Neural cell (in vitro differentiated cells): ENCODE results near the gene ADARB2. TPM values are rescaled to one million over a fixed set of nuclear protein-coding genes. Genes with fewer than 3 reads are reported as not detected.
"Not testable (repeated sequence)": the region's sequence is repeated elsewhere in the genome, so short reads cannot be mapped to it uniquely, and the experiment has no call there.

Source experiments
- H2AFZ ChIP-seq: fragments of 200-600, 300-800 bp; sonication (generic), shearing (Covaris generic); 2 replicates; pipeline ENCODE4 v1.6.0; 2014; ENCODE audit warnings: low read depth, mild to moderate bottlenecking, antibody characterized with exemption, low read length, moderate library complexity
- H3F3A ChIP-seq: fragments of 200-600 bp; shearing (Covaris generic); 2 replicates; pipeline ENCODE4 v1.6.1; 2016; ENCODE audit warnings: mild to moderate bottlenecking, moderate library complexity, mixed read lengths, antibody characterized with exemption, low read length; ENCODE audit not compliant: insufficient read depth, poor library complexity, severe bottlenecking
- H3K27ac ChIP-seq: fragments of 200-600, 300-800 bp; sonication (generic), shearing (Covaris generic); 2 replicates; pipeline ENCODE4 v1.5.1; 2014; ENCODE audit warnings: mild to moderate bottlenecking, low read length, moderate library complexity
- H3K27me3 ChIP-seq: fragments of 300-800, 200-600 bp; sonication (generic), shearing (Covaris generic); 2 replicates; pipeline ENCODE4 v1.6.0; 2014; ENCODE audit warnings: mild to moderate bottlenecking, low read depth, low read length, moderate library complexity; ENCODE audit not compliant: insufficient read depth
- H3K36me3 ChIP-seq: fragments of 300-800, 200-600 bp; sonication (generic), shearing (Covaris generic); 2 replicates; pipeline ENCODE4 v1.5.1; 2014; ENCODE audit warnings: mild to moderate bottlenecking, antibody characterized with exemption, low read length, moderate library complexity; ENCODE audit not compliant: insufficient read depth
- H3K4me2 ChIP-seq: fragments of 300-800, 200-600 bp; sonication (generic), shearing (Covaris generic); 2 replicates; pipeline ENCODE4 v1.6.0; 2014; ENCODE audit warnings: mild to moderate bottlenecking, low read length
- H3K4me3 ChIP-seq: fragments of 300-800, 200-600 bp; sonication (generic), shearing (Covaris generic); 2 replicates; pipeline ENCODE4 v1.5.1; 2014; ENCODE audit warnings: mild to moderate bottlenecking, low read length, moderate library complexity
- H3K79me2 ChIP-seq: fragments of 200-600 bp; shearing (Covaris generic); replicated peaks from 2 replicates; pipeline ENCODE4 v1.6.0; 2014; ENCODE audit warnings: mild to moderate bottlenecking, low read length, moderate library complexity; ENCODE audit not compliant: insufficient read depth
- H3K9ac ChIP-seq: fragments of 300-800, 200-600 bp; sonication (generic), shearing (Covaris generic); 2 replicates; pipeline ENCODE4 v1.6.1; 2016; ENCODE audit warnings: mild to moderate bottlenecking, low read length, mixed read lengths
- H3K9me2 ChIP-seq: fragments of 200-600 bp; shearing (Covaris generic); 2 replicates; pipeline ENCODE4 v1.6.1; 2016; ENCODE audit warnings: mild to moderate bottlenecking, low read length, mixed read lengths; ENCODE audit not compliant: insufficient read depth
- H3K9me3 ChIP-seq: fragments of 200-600, 300-800 bp; sonication (generic), shearing (Covaris generic); 2 replicates; pipeline ENCODE4 v1.6.1; 2016; ENCODE audit warnings: mild to moderate bottlenecking, mixed run types, low read length, moderate library complexity, mixed read lengths
- H4K20me1 ChIP-seq: fragments of 200-600 bp; shearing (Covaris generic); 2 replicates; pipeline ENCODE4 v1.6.1; 2016; ENCODE audit warnings: mild to moderate bottlenecking, mixed run types; ENCODE audit not compliant: insufficient read depth
- CTCF ChIP-seq: fragments of 450-650 bp; IDR thresholded peaks from 2 replicates; pipeline ENCODE4 v1.5.1; 2014; ENCODE audit warnings: antibody characterized with exemption, mild to moderate bottlenecking, moderate library complexity; ENCODE audit not compliant: poor library complexity, severe bottlenecking
- EP300 ChIP-seq: fragments of 450-650 bp; conservative IDR thresholded peaks from 2 replicates; pipeline ENCODE4 v1.6.1; 2014; ENCODE audit warnings: antibody characterized with exemption, mild to moderate bottlenecking, moderate library complexity; ENCODE audit not compliant: poor library complexity, severe bottlenecking
- EZH2 ChIP-seq: fragments of 200-600, 300-800 bp; shearing (Covaris generic), sonication (generic); IDR thresholded peaks from 2 replicates; pipeline ENCODE4 v1.6.1; 2014; ENCODE audit warnings: antibody characterized with exemption, low read length, borderline replicate concordance, mild to moderate bottlenecking; ENCODE audit not compliant: insufficient read depth, poor library complexity, severe bottlenecking
- MXI1 ChIP-seq: fragments of 450-650 bp; conservative IDR thresholded peaks from 2 replicates; pipeline ENCODE4 v1.6.1; 2014; ENCODE audit warnings: antibody characterized with exemption, mild to moderate bottlenecking; ENCODE audit not compliant: poor library complexity, severe bottlenecking
- POLR2AphosphoS5 ChIP-seq: IDR thresholded peaks from 2 replicates; pipeline ENCODE4 v1.6.1; 2012
- RAD21 ChIP-seq: fragments of 450-650 bp; conservative IDR thresholded peaks from 2 replicates; pipeline ENCODE4 v1.6.1; 2014; ENCODE audit warnings: antibody characterized with exemption, mild to moderate bottlenecking, moderate library complexity
- SMC3 ChIP-seq: fragments of 450-650 bp; conservative IDR thresholded peaks from 2 replicates; pipeline ENCODE4 v1.6.1; 2014; ENCODE audit warnings: antibody characterized with exemption, mild to moderate bottlenecking, moderate library complexity; ENCODE audit not compliant: poor library complexity
- TAF1 ChIP-seq: IDR thresholded peaks from 2 replicates; pipeline ENCODE4 v1.6.1; 2012; ENCODE audit warnings: low read depth
- polyA plus RNA-seq: library from polyadenylated mRNA; depleted of rRNA; stranded (reverse); fragments of >200 nt; gene quantifications from 2 replicates; pipeline ENCODE4 v1.2.3, GENCODE V29; 2014
- TF ChIP-seq, protein P1 (sequence below): IDR thresholded peaks from 2 replicates; pipeline ENCODE4 v1.6.1; 2012; ENCODE audit warnings: borderline replicate concordance

ADARB2 gene
- polyA plus RNA-seq, 1 donor from 2014 or later: 3.6 TPM

DNA sequence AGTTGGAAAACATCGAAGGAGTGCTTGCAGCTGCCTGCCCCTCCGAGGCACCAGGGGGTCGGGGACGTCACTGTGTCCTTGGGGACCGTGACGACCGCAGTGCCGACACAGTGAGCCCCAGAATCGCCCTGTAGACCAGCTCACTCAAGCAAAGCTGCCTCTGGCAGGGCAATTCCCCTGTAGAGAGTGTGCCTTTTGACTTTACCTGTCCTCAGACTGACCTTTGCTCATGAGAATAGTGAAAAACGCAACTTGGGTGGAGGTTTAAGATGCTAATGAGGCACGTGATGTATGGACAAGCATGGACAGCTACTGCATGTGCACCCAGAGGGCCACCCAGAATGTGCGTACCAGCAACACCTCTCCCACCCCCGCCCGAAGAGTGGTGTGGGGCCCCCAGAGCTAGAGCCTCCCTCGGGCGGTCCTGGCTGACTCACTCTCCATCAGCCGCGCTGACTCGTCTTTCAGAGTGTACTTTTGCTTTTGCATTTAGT lies 271.9 kb downstream of the ADARB2 start:
- TF ChIP-seq, protein P1, sequence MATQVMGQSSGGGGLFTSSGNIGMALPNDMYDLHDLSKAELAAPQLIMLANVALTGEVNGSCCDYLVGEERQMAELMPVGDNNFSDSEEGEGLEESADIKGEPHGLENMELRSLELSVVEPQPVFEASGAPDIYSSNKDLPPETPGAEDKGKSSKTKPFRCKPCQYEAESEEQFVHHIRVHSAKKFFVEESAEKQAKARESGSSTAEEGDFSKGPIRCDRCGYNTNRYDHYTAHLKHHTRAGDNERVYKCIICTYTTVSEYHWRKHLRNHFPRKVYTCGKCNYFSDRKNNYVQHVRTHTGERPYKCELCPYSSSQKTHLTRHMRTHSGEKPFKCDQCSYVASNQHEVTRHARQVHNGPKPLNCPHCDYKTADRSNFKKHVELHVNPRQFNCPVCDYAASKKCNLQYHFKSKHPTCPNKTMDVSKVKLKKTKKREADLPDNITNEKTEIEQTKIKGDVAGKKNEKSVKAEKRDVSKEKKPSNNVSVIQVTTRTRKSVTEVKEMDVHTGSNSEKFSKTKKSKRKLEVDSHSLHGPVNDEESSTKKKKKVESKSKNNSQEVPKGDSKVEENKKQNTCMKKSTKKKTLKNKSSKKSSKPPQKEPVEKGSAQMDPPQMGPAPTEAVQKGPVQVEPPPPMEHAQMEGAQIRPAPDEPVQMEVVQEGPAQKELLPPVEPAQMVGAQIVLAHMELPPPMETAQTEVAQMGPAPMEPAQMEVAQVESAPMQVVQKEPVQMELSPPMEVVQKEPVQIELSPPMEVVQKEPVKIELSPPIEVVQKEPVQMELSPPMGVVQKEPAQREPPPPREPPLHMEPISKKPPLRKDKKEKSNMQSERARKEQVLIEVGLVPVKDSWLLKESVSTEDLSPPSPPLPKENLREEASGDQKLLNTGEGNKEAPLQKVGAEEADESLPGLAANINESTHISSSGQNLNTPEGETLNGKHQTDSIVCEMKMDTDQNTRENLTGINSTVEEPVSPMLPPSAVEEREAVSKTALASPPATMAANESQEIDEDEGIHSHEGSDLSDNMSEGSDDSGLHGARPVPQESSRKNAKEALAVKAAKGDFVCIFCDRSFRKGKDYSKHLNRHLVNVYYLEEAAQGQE: no peak
- TF ChIP-seq EP300 (no peak), TAF1 (no peak), CTCF (no peak), POLR2AphosphoS5 (no peak), EZH2 (no peak)
- Histone ChIP-seq H3F3A (peaks cover 3% of the 10 kb centered on the region), H3K27ac (no peak overlapping the region), H3K27me3 (no peaks in the 10 kb centered on the region), H3K9me3 (no peaks in the 10 kb centered on the region), H3K4me3 (no peak overlapping the region), H3K79me2 (no peaks in the 10 kb centered on the region), H4K20me1 (no peaks in the 10 kb centered on the region), H3K9me2 (no peaks in the 10 kb centered on the region), H2AFZ (no peak overlapping the region), H3K9ac (no peak overlapping the region), H3K4me2 (no peak overlapping the region), H3K36me3 (no peaks in the 10 kb centered on the region)

GRCh38 chr10:1464881-1465417 lies 272.4 kb downstream of the ADARB2 start:
- peaks cover 3% of the 10 kb centered on the region for H3F3A ChIP-seq
- TF ChIP-seq MXI1 (no peak), SMC3 (no peak), TAF1 (no peak), EZH2 (no peak), POLR2AphosphoS5 (no peak), CTCF (no peak), RAD21 (no peak), EP300 (no peak)
- TF ChIP-seq, protein P1: no peak
- no peaks in the 10 kb centered on the region for H3K27me3 ChIP-seq
- H3K9ac ChIP-seq: no peak overlapping the region
- no peak overlapping the region for H2AFZ ChIP-seq
- H3K4me3 ChIP-seq: no peak overlapping the region
- no peaks in the 10 kb centered on the region for H4K20me1 ChIP-seq
- H3K9me2 ChIP-seq: no peaks in the 10 kb centered on the region
- H3K9me3 ChIP-seq: no peaks in the 10 kb centered on the region
- H3K79me2 ChIP-seq: no peaks in the 10 kb centered on the region
- H3K4me2 ChIP-seq: no peak overlapping the region
- H3K27ac ChIP-seq: no peak overlapping the region
- H3K36me3 ChIP-seq: no peaks in the 10 kb centered on the region

DNA sequence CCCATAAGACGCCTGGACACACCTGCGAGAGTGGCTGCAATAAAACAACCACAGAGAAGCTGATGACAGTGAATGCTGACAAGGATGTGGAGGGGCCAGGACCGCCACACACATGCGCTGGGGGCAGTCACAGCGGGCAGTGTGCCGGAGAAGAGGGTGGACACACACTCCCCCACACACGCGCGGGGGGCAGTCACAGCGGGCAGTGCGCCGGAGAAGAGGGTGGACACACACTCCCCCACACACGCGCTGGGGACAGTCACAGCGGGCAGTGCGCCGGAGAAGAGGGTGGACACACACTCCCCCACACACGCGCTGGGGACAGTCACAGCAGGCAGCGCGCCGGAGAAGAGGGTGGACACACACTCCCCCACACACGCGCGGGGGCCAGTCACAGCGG lies 273.4 kb downstream of the ADARB2 start:
- H4K20me1 ChIP-seq, H3K9ac ChIP-seq, H3K4me3 ChIP-seq, H3K79me2 ChIP-seq, H3K36me3 ChIP-seq, H3K4me2 ChIP-seq, H3K27ac ChIP-seq, H3K9me3 ChIP-seq, H2AFZ ChIP-seq, H3F3A ChIP-seq, H3K27me3 ChIP-seq, H3K9me2 ChIP-seq: not testable (repeated sequence)
